MCF 10A (cell line): Measurements from ENCODE around the gene COL21A1. TPM values are rescaled to one million over a fixed set of nuclear protein-coding genes. Genes with fewer than 3 reads are reported as not detected.

ENCODE experiments used
- BruUV-seq: library from RNA; stranded (reverse); fragments of 400-500 nt; replicated peaks from 2 replicates; lab custom pipeline; 2021; lab: Mats Ljungman, UMichigan
- CTCF ChIA-PET: fragments of 300-600 bp; sonication (Branson Sonifier 250); formaldehyde crosslinking; extraction: SDS; loops from one replicate; lab custom pipeline; 2021; ENCODE audit warnings: antibody characterized with exemption, inconsistent platforms; lab: Yijun Ruan, JAX
- POLR2A ChIA-PET: fragments of 300-600, 350-650 bp; sonication (Branson Sonifier 250); formaldehyde crosslinking; extraction: SDS; loops from one replicate; lab custom pipeline; 2020; ENCODE audit warnings: antibody characterized with exemption, inconsistent platforms; lab: Yijun Ruan, JAX
- DNase-seq: peaks from one replicate; pipeline ENCODE4 v3.0.0-alpha.2; 2018; ENCODE audit not compliant: unreplicated experiment
- H3K27ac Mint-ChIP-seq: one replicate; pipeline ENCODE4 v1.8.0; 2022; ENCODE audit warnings: mild to moderate bottlenecking, low read depth, mixed read lengths; ENCODE audit not compliant: unreplicated experiment
- H3K27me3 Mint-ChIP-seq: one replicate; pipeline ENCODE4 v1.8.0; 2022; ENCODE audit warnings: mixed read lengths; ENCODE audit not compliant: insufficient read depth, unreplicated experiment
- H3K36me3 Mint-ChIP-seq: one replicate; pipeline ENCODE4 v1.8.0; 2022; ENCODE audit warnings: mild to moderate bottlenecking, moderate library complexity, mixed read lengths; ENCODE audit not compliant: insufficient read depth, unreplicated experiment
- H3K4me1 Mint-ChIP-seq: one replicate; pipeline ENCODE4 v1.8.0; 2022; ENCODE audit warnings: mixed read lengths; ENCODE audit not compliant: insufficient read depth, unreplicated experiment
- H3K4me3 Mint-ChIP-seq: one replicate; pipeline ENCODE4 v1.8.0; 2022; ENCODE audit warnings: mild to moderate bottlenecking, moderate library complexity, mixed read lengths; ENCODE audit not compliant: unreplicated experiment
- H3K9me3 Mint-ChIP-seq: one replicate; pipeline ENCODE4 v1.8.0; 2022; ENCODE audit warnings: mixed read lengths; ENCODE audit not compliant: unreplicated experiment
- CTCF ChIP-seq: fragments of 200-600 bp; IDR thresholded peaks from one replicate; pipeline ENCODE4 v1.8.0; 2022; ENCODE audit warnings: antibody characterized with exemption, mild to moderate bottlenecking; ENCODE audit not compliant: unreplicated experiment
- intact Hi-C: fragments of 100-400 bp; cut with micrococcal nuclease; formaldehyde crosslinking; loops from 2 replicates; pipeline ENCODE4 v1.14.1; 2022
- total RNA-seq: library from RNA; stranded (reverse); gene quantifications from 2 replicates; pipeline ENCODE4 v1.2.3, GENCODE V29; 2022

The COL21A1 gene
- total RNA-seq, 1 experiment from 2014 or later: 1.8 TPM

- Mint-ChIP-seq H3K27me3 (no peaks in the 10 kb centered on the region), H3K36me3 (no peaks in the 10 kb centered on the region), H3K4me3 (no peak overlapping the region), H3K27ac (no peak overlapping the region), H3K4me1 (peaks cover 26% of the 10 kb centered on the region), H3K9me3 (peaks cover 7% of the 10 kb centered on the region)
- no peak for DNase-seq
- ChIA-PET POLR2A (no interaction called here), CTCF (interaction anchor here (0.6 kb wide), 1 partner anchor 12 kb away, joined by 3 read pairs; no protein-coding TSS in a partner anchor)
- no TSS peak for BruUV-seq
- intact Hi-C loops: no loop called here
- no peak for TF ChIP-seq CTCF
These were observed 101.8 kb downstream of the COL21A1 start for GRCh38 chr6:56145616-56146015.

- peak; percentile 62 for DNase-seq
- ChIA-PET CTCF (interaction anchor here (0.6 to 0.7 kb wide), 2 partner anchors 11 kb away, joined by 3 read pairs; no protein-coding TSS in a partner anchor), POLR2A (interaction anchor here (1.1 kb wide), 1 partner anchor 22 kb away, joined by 3 read pairs; no protein-coding TSS in a partner anchor)
- Mint-ChIP-seq H3K27me3 (no peaks in the 10 kb centered on the region), H3K4me1 (peaks cover 24% of the 10 kb centered on the region), H3K4me3 (no peak overlapping the region), H3K9me3 (peaks cover 2% of the 10 kb centered on the region), H3K27ac (no peak overlapping the region), H3K36me3 (no peaks in the 10 kb centered on the region)
- no peak for TF ChIP-seq CTCF
- no TSS peak for BruUV-seq
- intact Hi-C loops: no loop called here
These were observed 102.6 kb downstream of the COL21A1 start for GRCh38 chr6:56144538-56145324.

GRCh38 chr6:56143796-56144195, 103.6 kb downstream of the COL21A1 start:
- POLR2A ChIA-PET: interaction anchor here (1.1 kb wide), 1 partner anchor 23 kb away, joined by 3 read pairs; no protein-coding TSS in a partner anchor
- intact Hi-C loops: no loop called here
- Mint-ChIP-seq H3K27ac (peak overlapping the region; percentile 21), H3K27me3 (no peaks in the 10 kb centered on the region), H3K4me3 (no peak overlapping the region), H3K36me3 (no peaks in the 10 kb centered on the region), H3K4me1 (peaks cover 17% of the 10 kb centered on the region), H3K9me3 (no peaks in the 10 kb centered on the region)
- no TSS peak for BruUV-seq
- no peak for TF ChIP-seq CTCF
- no peak for DNase-seq
- CTCF ChIA-PET: no interaction called here

GRCh38 chr6:56140090-56140489, 107.3 kb downstream of the COL21A1 start:
- H3K36me3 Mint-ChIP-seq: no peaks in the 10 kb centered on the region
- TF ChIP-seq CTCF: no peak
- ChIA-PET POLR2A (no interaction called here), CTCF (no interaction called here)
- H3K4me1 Mint-ChIP-seq: peaks cover 13% of the 10 kb centered on the region
- no peak for DNase-seq
- intact Hi-C loops: no loop called here
- H3K9me3 Mint-ChIP-seq: no peaks in the 10 kb centered on the region
- BruUV-seq: no TSS peak
- no peaks in the 10 kb centered on the region for H3K27me3 Mint-ChIP-seq
- no peak overlapping the region for H3K27ac Mint-ChIP-seq
- H3K4me3 Mint-ChIP-seq: no peak overlapping the region
